ENCODE data around the gene MEIS2.

MEIS2 gene

DNA sequence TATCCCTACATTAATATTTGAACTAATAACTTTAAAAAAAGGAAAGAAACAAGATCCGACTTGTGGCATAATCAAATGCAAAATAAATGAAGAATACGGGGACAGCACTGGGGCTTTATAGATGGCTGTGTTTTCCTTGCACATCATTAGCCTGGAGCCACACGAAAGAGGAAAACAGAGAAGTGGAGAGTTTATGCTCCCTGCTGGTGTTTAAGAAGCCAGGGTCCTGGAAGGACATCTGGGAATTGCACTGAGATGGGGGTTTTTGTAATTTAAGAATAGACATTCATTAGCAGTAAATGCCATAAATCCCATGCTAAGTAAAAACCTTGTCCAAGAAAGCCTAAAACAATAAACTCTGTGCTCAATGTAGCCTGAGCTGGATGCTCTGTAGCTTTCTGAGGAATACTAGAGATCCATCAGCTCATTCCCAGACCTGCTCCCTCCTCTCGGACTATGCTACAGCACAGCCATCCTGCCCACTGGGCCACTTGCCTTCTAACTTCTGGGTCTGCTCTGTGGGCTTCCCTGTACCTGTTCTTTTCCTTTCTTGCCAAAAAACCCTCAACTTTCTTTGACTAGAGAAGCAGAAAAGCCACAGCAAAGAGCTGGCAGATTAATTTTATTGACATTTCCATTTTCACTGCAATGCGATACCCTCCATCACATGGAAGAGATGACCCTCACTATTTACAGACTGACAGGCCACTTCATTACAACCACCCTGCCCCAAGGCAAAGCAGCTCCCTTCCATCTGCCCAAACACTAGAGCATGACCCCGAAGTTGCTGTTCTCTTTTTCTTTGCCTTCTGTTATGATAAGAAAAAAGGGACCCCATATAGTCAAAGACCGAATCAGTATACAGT, 62.3 kb downstream of the MEIS2 start:
- no peaks in the 10 kb centered on the region for H4K20me1 ChIP-seq (ENCODE audit: insufficient read depth, low read length, poor library complexity, severe bottlenecking)
- no peak for TF ChIP-seq EZH2phosphoT487 (IDR thresholded peaks at IDR 0.05; ENCODE audit: borderline replicate concordance)
- TF ChIP-seq, protein P1, sequence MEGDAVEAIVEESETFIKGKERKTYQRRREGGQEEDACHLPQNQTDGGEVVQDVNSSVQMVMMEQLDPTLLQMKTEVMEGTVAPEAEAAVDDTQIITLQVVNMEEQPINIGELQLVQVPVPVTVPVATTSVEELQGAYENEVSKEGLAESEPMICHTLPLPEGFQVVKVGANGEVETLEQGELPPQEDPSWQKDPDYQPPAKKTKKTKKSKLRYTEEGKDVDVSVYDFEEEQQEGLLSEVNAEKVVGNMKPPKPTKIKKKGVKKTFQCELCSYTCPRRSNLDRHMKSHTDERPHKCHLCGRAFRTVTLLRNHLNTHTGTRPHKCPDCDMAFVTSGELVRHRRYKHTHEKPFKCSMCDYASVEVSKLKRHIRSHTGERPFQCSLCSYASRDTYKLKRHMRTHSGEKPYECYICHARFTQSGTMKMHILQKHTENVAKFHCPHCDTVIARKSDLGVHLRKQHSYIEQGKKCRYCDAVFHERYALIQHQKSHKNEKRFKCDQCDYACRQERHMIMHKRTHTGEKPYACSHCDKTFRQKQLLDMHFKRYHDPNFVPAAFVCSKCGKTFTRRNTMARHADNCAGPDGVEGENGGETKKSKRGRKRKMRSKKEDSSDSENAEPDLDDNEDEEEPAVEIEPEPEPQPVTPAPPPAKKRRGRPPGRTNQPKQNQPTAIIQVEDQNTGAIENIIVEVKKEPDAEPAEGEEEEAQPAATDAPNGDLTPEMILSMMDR (conservative IDR thresholded peaks at IDR 0.05; ENCODE audit: low read length), result no peak
- no peaks in the 10 kb centered on the region for H3K9me2 ChIP-seq (replicated peaks; ENCODE audit: low read depth, low read length)
- no peaks in the 10 kb centered on the region for H3K9me3 ChIP-seq (ENCODE audit: insufficient read depth, low read depth, low read length)
- no peaks in the 10 kb centered on the region for H3K4me1 ChIP-seq (ENCODE audit: insufficient read depth, low read length, poor library complexity, severe bottlenecking)
- no peak overlapping the region for H3K4me2 ChIP-seq (ENCODE audit: low read depth, low read length, poor library complexity, severe bottlenecking)
- no peaks in the 10 kb centered on the region for H3K79me2 ChIP-seq (ENCODE audit: insufficient read depth, low read length)
- H3K27me3 ChIP-seq (ENCODE audit: insufficient read depth, low read length, poor library complexity, severe bottlenecking), result no peaks in the 10 kb centered on the region
- no peak overlapping the region for H2AFZ ChIP-seq (ENCODE audit: low read length)
- no peak overlapping the region for H3K9ac ChIP-seq (ENCODE audit: low read depth, low read length, poor library complexity, severe bottlenecking)
- H3F3A ChIP-seq (ENCODE audit: low read depth), result no peaks in the 10 kb centered on the region
- no peaks in the 10 kb centered on the region for H3K36me3 ChIP-seq (ENCODE audit: insufficient read depth, low read length)
- H3K4me3 ChIP-seq (ENCODE audit: low read length, poor library complexity, severe bottlenecking), result no peak overlapping the region

GRCh38 chr15:37037071-37037655, 63.2 kb downstream of the MEIS2 start:
- no peaks in the 10 kb centered on the region for H4K20me1 ChIP-seq (ENCODE audit: insufficient read depth, low read length, poor library complexity, severe bottlenecking)
- H3K9me2 ChIP-seq (replicated peaks; ENCODE audit: low read depth, low read length), result no peaks in the 10 kb centered on the region
- H3K27me3 ChIP-seq (ENCODE audit: insufficient read depth, low read length, poor library complexity, severe bottlenecking), result no peaks in the 10 kb centered on the region
- no peak for TF ChIP-seq EZH2phosphoT487 (IDR thresholded peaks at IDR 0.05; ENCODE audit: borderline replicate concordance)
- no peaks in the 10 kb centered on the region for H3K79me2 ChIP-seq (ENCODE audit: insufficient read depth, low read length)
- no peaks in the 10 kb centered on the region for H3K9me3 ChIP-seq (ENCODE audit: insufficient read depth, low read depth, low read length)
- H3F3A ChIP-seq (ENCODE audit: low read depth), result no peaks in the 10 kb centered on the region
- H3K4me3 ChIP-seq (ENCODE audit: low read length, poor library complexity, severe bottlenecking), result no peak overlapping the region
- H3K36me3 ChIP-seq (ENCODE audit: insufficient read depth, low read length), result no peaks in the 10 kb centered on the region
- H3K4me1 ChIP-seq (ENCODE audit: insufficient read depth, low read length, poor library complexity, severe bottlenecking), result no peaks in the 10 kb centered on the region
- no peak overlapping the region for H3K9ac ChIP-seq (ENCODE audit: low read depth, low read length, poor library complexity, severe bottlenecking)
- H3K4me2 ChIP-seq (ENCODE audit: low read depth, low read length, poor library complexity, severe bottlenecking), result no peak overlapping the region
- no peak overlapping the region for H2AFZ ChIP-seq (ENCODE audit: low read length)

DNA sequence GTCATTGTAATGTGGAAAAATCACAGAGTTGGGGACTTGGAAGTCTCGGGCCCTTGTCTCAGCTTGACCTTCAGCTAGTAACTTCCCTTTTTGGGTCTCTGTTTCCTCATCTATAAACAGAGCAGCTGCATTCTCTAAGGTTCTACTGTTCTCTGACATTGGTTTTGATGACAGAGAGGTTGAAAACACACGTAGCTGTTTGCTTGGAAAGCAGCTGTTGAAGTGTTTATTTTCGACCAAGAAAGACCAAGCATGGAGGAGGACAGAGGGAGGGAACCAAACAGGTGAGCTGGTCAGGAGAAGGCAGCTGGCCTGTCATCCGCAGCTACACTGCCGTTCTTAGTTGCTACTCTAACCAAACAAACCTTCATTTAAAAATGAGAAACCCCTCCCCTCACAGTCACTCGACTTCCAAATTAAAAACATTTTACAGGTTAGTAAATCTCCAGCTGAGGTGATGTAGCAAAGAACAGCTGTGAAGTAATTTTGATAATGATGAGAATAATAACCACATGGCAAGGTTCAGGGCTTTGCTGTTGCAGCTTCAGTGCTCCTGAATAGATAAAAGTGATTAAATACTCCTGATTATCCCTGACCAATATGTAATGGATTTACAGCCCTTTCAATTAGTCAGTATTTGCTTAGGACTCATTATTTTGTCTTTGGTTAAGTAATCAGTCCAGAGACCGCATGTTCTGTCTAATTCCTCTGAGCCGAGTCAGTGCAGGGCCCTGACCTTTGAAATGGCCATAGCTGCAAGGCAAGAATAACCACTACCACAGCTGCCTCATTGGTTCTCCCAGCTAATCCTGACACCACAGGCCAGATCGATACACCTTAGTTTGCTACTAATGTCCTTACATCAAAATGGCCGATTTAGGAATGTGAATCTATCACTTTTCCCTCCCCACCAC, 65.3 kb downstream of the MEIS2 start:
- Histone ChIP-seq H3K9ac (ENCODE audit: low read depth, low read length, poor library complexity, severe bottlenecking) (no peak overlapping the region), H3K27me3 (ENCODE audit: insufficient read depth, low read length, poor library complexity, severe bottlenecking) (no peaks in the 10 kb centered on the region), H3K9me3 (ENCODE audit: insufficient read depth, low read depth, low read length) (no peaks in the 10 kb centered on the region), H3K36me3 (ENCODE audit: insufficient read depth, low read length) (no peaks in the 10 kb centered on the region), H2AFZ (ENCODE audit: low read length) (no peak overlapping the region), H3K4me1 (ENCODE audit: insufficient read depth, low read length, poor library complexity, severe bottlenecking) (no peaks in the 10 kb centered on the region), H3K79me2 (ENCODE audit: insufficient read depth, low read length) (no peaks in the 10 kb centered on the region), H3K9me2 (replicated peaks; ENCODE audit: low read depth, low read length) (no peaks in the 10 kb centered on the region), H3K4me3 (ENCODE audit: low read length, poor library complexity, severe bottlenecking) (no peak overlapping the region), H3F3A (ENCODE audit: low read depth) (no peaks in the 10 kb centered on the region), H3K4me2 (ENCODE audit: low read depth, low read length, poor library complexity, severe bottlenecking) (no peak overlapping the region), H4K20me1 (ENCODE audit: insufficient read depth, low read length, poor library complexity, severe bottlenecking) (no peaks in the 10 kb centered on the region)
- TF ChIP-seq, protein P1 (conservative IDR thresholded peaks at IDR 0.05; ENCODE audit: low read length), result no peak
- no peak for TF ChIP-seq EZH2phosphoT487 (IDR thresholded peaks at IDR 0.05; ENCODE audit: borderline replicate concordance)
